Skeletal muscle tissue (tissue), 4 donors: ENCODE measurements around the gene PRSS16. TPM values are rescaled to one million over a fixed set of nuclear protein-coding genes. Genes with fewer than 3 reads are reported as not detected.
"Not testable (repeated sequence)": the region's sequence is repeated elsewhere in the genome, so short reads cannot be mapped to it uniquely, and the experiment has no call there.

Source experiments
- H3K27ac ChIP-seq: one replicate; pipeline ENCODE4 v1.7.0; 2013; ENCODE audit warnings: mild to moderate bottlenecking, low read depth, low read length, inconsistent platforms
- H3K27me3 ChIP-seq, 3 donors: one replicate each; pipeline ENCODE4 v1.7.0; 2013; ENCODE audit warnings: low read length in 3 of 3; ENCODE audit not compliant: control insufficient read depth in 3 of 3, insufficient read depth in 3 of 3
- H3K36me3 ChIP-seq, 3 donors: one replicate each; pipeline ENCODE4 v1.7.0; 2013; ENCODE audit warnings: low read length in 3 of 3; ENCODE audit not compliant: control insufficient read depth in 3 of 3, insufficient read depth in 3 of 3
- H3K4me1 ChIP-seq, 3 donors: one replicate each; pipeline ENCODE4 v1.7.0; 2013; ENCODE audit warnings: low read length in 3 of 3, mild to moderate bottlenecking in 3 of 3; ENCODE audit not compliant: control insufficient read depth in 3 of 3, insufficient read depth in 3 of 3
- H3K4me3 ChIP-seq, 3 donors: one replicate each; pipeline ENCODE4 v1.7.0; 2013; ENCODE audit warnings: low read length in 3 of 3
- H3K9ac ChIP-seq, 3 donors: one replicate each; pipeline ENCODE4 v1.7.0; 2013; ENCODE audit warnings: low read length in 3 of 3, mild to moderate bottlenecking in 3 of 3, moderate library complexity in 2 of 3, low read depth in 1 of 3
- H3K9me3 ChIP-seq, 3 donors: one replicate each; pipeline ENCODE4 v1.7.0; 2013; ENCODE audit warnings: low read length in 3 of 3; ENCODE audit not compliant: control insufficient read depth in 3 of 3
- total RNA-seq: library from RNA; depleted of rRNA; stranded (reverse); fragments of >200 nt; gene quantifications from one replicate; pipeline ENCODE4 v1.2.3, GENCODE V29; 2014
- donor health status: Osteomylitis.

PRSS16 gene
- total RNA-seq, 1 donor from 2014 or later: 1.6 TPM

- H3K27ac ChIP-seq: no peak overlapping the region
- H3K9ac ChIP-seq: no peak overlapping the region
- H3K27me3 ChIP-seq: peaks cover 0 to 15% (median 11%) of the 10 kb centered on the region in 3 donors
- H3K4me1 ChIP-seq: no peaks in the 10 kb centered on the region
- H3K4me3 ChIP-seq: no peak overlapping the region
- no peaks in the 10 kb centered on the region for H3K36me3 ChIP-seq
- H3K9me3 ChIP-seq: peaks cover 0 to 5% (median 0%) of the 10 kb centered on the region in 3 donors
These were observed 30.6 kb upstream of the PRSS16 start for GRCh38 chr6:27216874-27217273.

- H3K36me3 ChIP-seq, H3K4me1 ChIP-seq, H3K9me3 ChIP-seq, H3K4me3 ChIP-seq, H3K9ac ChIP-seq, H3K27ac ChIP-seq: not testable (repeated sequence)
- peaks cover 0 to 12% (median 7%) of the 10 kb centered on the region in 3 donors for H3K27me3 ChIP-seq
These were observed 24.5 kb upstream of the PRSS16 start for GRCh38 chr6:27222971-27223370.

GRCh38 chr6:27224729-27225128, 22.8 kb upstream of the PRSS16 start:
- Histone ChIP-seq H3K4me1 (no peaks in the 10 kb centered on the region), H3K9me3 (peaks cover 0 to 3% (median 0%) of the 10 kb centered on the region in 3 donors), H3K27me3 (peaks cover 0 to 16% (median 7%) of the 10 kb centered on the region in 3 donors), H3K36me3 (no peaks in the 10 kb centered on the region), H3K27ac (no peak overlapping the region), H3K4me3 (no peak overlapping the region), H3K9ac (no peak overlapping the region)

- H3K9ac ChIP-seq: no peak overlapping the region
- peaks cover 0 to 3% (median 0%) of the 10 kb centered on the region in 3 donors for H3K9me3 ChIP-seq
- H3K4me3 ChIP-seq: no peak overlapping the region
- H3K27ac ChIP-seq: no peak overlapping the region
- peaks cover 5 to 28% (median 16%) of the 10 kb centered on the region in 3 donors for H3K27me3 ChIP-seq
- H3K36me3 ChIP-seq: no peaks in the 10 kb centered on the region
- no peaks in the 10 kb centered on the region for H3K4me1 ChIP-seq
These were observed 18.5 kb upstream of the PRSS16 start for GRCh38 chr6:27228963-27229477.

GRCh38 chr6:27230758-27231111, 16.8 kb upstream of the PRSS16 start:
- Histone ChIP-seq H3K36me3 (no peaks in the 10 kb centered on the region), H3K27ac (no peak overlapping the region), H3K9me3 (peaks cover 0 to 3% (median 0%) of the 10 kb centered on the region in 3 donors), H3K4me3 (no peak overlapping the region), H3K9ac (no peak overlapping the region), H3K27me3 (peaks cover 8 to 34% (median 33%) of the 10 kb centered on the region in 3 donors), H3K4me1 (no peaks in the 10 kb centered on the region)

GRCh38 chr6:27234576-27234975, 12.9 kb upstream of the PRSS16 start:
- peaks cover 0 to 3% (median 0%) of the 10 kb centered on the region in 3 donors for H3K4me1 ChIP-seq
- no peaks in the 10 kb centered on the region for H3K36me3 ChIP-seq
- peaks cover 0 to 3% (median 1%) of the 10 kb centered on the region in 3 donors for H3K9me3 ChIP-seq
- no peak overlapping the region for H3K4me3 ChIP-seq
- no peak overlapping the region for H3K27ac ChIP-seq
- H3K27me3 ChIP-seq: peaks cover 30 to 60% (median 58%) of the 10 kb centered on the region in 3 donors
- H3K9ac ChIP-seq: no peak overlapping the region

GRCh38 chr6:27237089-27237803, 10.3 kb upstream of the PRSS16 start:
- no peak overlapping the region for H3K27ac ChIP-seq
- no peak overlapping the region for H3K9ac ChIP-seq
- peaks cover 0 to 3% (median 0%) of the 10 kb centered on the region in 3 donors for H3K9me3 ChIP-seq
- peaks cover 31 to 49% (median 41%) of the 10 kb centered on the region in 3 donors for H3K27me3 ChIP-seq
- no peaks in the 10 kb centered on the region for H3K36me3 ChIP-seq
- peaks cover 0 to 3% (median 0%) of the 10 kb centered on the region in 3 donors for H3K4me1 ChIP-seq
- H3K4me3 ChIP-seq: no peak overlapping the region

GRCh38 chr6:27238010-27238983, 9.2 kb upstream of the PRSS16 start:
- no peak overlapping the region for H3K9ac ChIP-seq
- H3K4me1 ChIP-seq: peaks cover 0 to 3% (median 0%) of the 10 kb centered on the region in 3 donors
- H3K9me3 ChIP-seq: peaks cover 0 to 5% (median 0%) of the 10 kb centered on the region in 3 donors
- H3K36me3 ChIP-seq: no peaks in the 10 kb centered on the region
- no peak overlapping the region for H3K4me3 ChIP-seq
- no peak overlapping the region for H3K27ac ChIP-seq
- peaks cover 31 to 49% (median 48%) of the 10 kb centered on the region in 3 donors for H3K27me3 ChIP-seq

- no peak overlapping the region for H3K9ac ChIP-seq
- H3K36me3 ChIP-seq: no peaks in the 10 kb centered on the region
- H3K27me3 ChIP-seq: peaks cover 31 to 47% (median 42%) of the 10 kb centered on the region in 3 donors
- H3K4me1 ChIP-seq: peaks cover 0 to 3% (median 0%) of the 10 kb centered on the region in 3 donors
- H3K4me3 ChIP-seq: no peak overlapping the region
- H3K9me3 ChIP-seq: peaks cover 0 to 5% (median 0%) of the 10 kb centered on the region in 3 donors
- no peak overlapping the region for H3K27ac ChIP-seq
These were observed 8.2 kb upstream of the PRSS16 start for GRCh38 chr6:27239258-27239657.
